ENCODE data around the gene THEMIS. TPM values are rescaled to one million over a fixed set of nuclear protein-coding genes. Genes with fewer than 3 reads are reported as not detected.

THEMIS gene
- total RNA-seq, 1 donor, result under 0.01 TPM

GRCh38 chr6:127794405-127794804 is 106.5 kb downstream of the THEMIS start:
- DNase-seq (ENCODE audit: insufficient read length, low spot score, missing footprints), result no peak
- Histone ChIP-seq H3K79me2 (ENCODE audit: insufficient read depth, low read length) (no peaks in the 10 kb centered on the region), H4K20me1 (ENCODE audit: insufficient read depth, low read length) (no peaks in the 10 kb centered on the region), H3K36me3 (ENCODE audit: insufficient read depth, low read length) (no peaks in the 10 kb centered on the region), H3K4me1 (ENCODE audit: insufficient read depth, low read length) (no peaks in the 10 kb centered on the region), H3K4me3 (ENCODE audit: insufficient read depth, low read length) (no peak overlapping the region), H3K27ac (ENCODE audit: low read depth, low read length) (no peak overlapping the region), H3K9me3 (ENCODE audit: low read depth, low read length) (no peaks in the 10 kb centered on the region), H2AFZ (ENCODE audit: low read length) (no peak overlapping the region), H3K27me3 (ENCODE audit: insufficient read depth, low read length) (no peaks in the 10 kb centered on the region), H3K4me2 (ENCODE audit: insufficient read depth, low read length) (no peak overlapping the region)
- TF ChIP-seq CTCF (IDR thresholded peaks at IDR 0.05; ENCODE audit: extremely low read depth, low read depth, low read length), result no peak

- TF ChIP-seq CTCF (IDR thresholded peaks at IDR 0.05; ENCODE audit: extremely low read depth, low read depth, low read length), result no peak
- Histone ChIP-seq H3K4me1 (ENCODE audit: insufficient read depth, low read length) (no peaks in the 10 kb centered on the region), H3K4me3 (ENCODE audit: insufficient read depth, low read length) (no peak overlapping the region), H3K27me3 (ENCODE audit: insufficient read depth, low read length) (no peaks in the 10 kb centered on the region), H3K27ac (ENCODE audit: low read depth, low read length) (no peak overlapping the region), H3K4me2 (ENCODE audit: insufficient read depth, low read length) (no peak overlapping the region), H4K20me1 (ENCODE audit: insufficient read depth, low read length) (no peaks in the 10 kb centered on the region), H3K79me2 (ENCODE audit: insufficient read depth, low read length) (no peaks in the 10 kb centered on the region), H2AFZ (ENCODE audit: low read length) (no peak overlapping the region), H3K36me3 (ENCODE audit: insufficient read depth, low read length) (no peaks in the 10 kb centered on the region), H3K9me3 (ENCODE audit: low read depth, low read length) (no peaks in the 10 kb centered on the region)
- no peak for DNase-seq (ENCODE audit: insufficient read length, low spot score, missing footprints)
Measured at GRCh38 chr6:127793396-127793795, 107.5 kb downstream of the THEMIS start.

- no peak overlapping the region for H3K4me2 ChIP-seq (ENCODE audit: insufficient read depth, low read length)
- no peaks in the 10 kb centered on the region for H3K9me3 ChIP-seq (ENCODE audit: low read depth, low read length)
- H3K27ac ChIP-seq (ENCODE audit: low read depth, low read length), result no peak overlapping the region
- H4K20me1 ChIP-seq (ENCODE audit: insufficient read depth, low read length), result no peaks in the 10 kb centered on the region
- no peak overlapping the region for H3K4me3 ChIP-seq (ENCODE audit: insufficient read depth, low read length)
- no peak for TF ChIP-seq CTCF (IDR thresholded peaks at IDR 0.05; ENCODE audit: extremely low read depth, low read depth, low read length)
- no peaks in the 10 kb centered on the region for H3K4me1 ChIP-seq (ENCODE audit: insufficient read depth, low read length)
- DNase-seq (ENCODE audit: insufficient read length, low spot score, missing footprints), result no peak
- no peaks in the 10 kb centered on the region for H3K79me2 ChIP-seq (ENCODE audit: insufficient read depth, low read length)
- H3K36me3 ChIP-seq (ENCODE audit: insufficient read depth, low read length), result no peaks in the 10 kb centered on the region
- no peak overlapping the region for H2AFZ ChIP-seq (ENCODE audit: low read length)
- no peaks in the 10 kb centered on the region for H3K27me3 ChIP-seq (ENCODE audit: insufficient read depth, low read length)
Measured at GRCh38 chr6:127792616-127793015, 108.2 kb downstream of the THEMIS start.

- no peak for DNase-seq (ENCODE audit: insufficient read length, low spot score, missing footprints)
- TF ChIP-seq CTCF (IDR thresholded peaks at IDR 0.05; ENCODE audit: extremely low read depth, low read depth, low read length), result no peak
Measured at GRCh38 chr6:127791779-127792528, 108.9 kb downstream of the THEMIS start.

More at GRCh38 chr6:127791779-127792528, 108.9 kb downstream of the THEMIS start:
- Histone ChIP-seq H3K27ac (ENCODE audit: low read depth, low read length) (no peak overlapping the region), H3K36me3 (ENCODE audit: insufficient read depth, low read length) (no peaks in the 10 kb centered on the region), H3K4me1 (ENCODE audit: insufficient read depth, low read length) (no peaks in the 10 kb centered on the region), H2AFZ (ENCODE audit: low read length) (no peak overlapping the region), H3K4me3 (ENCODE audit: insufficient read depth, low read length) (no peak overlapping the region), H4K20me1 (ENCODE audit: insufficient read depth, low read length) (no peaks in the 10 kb centered on the region), H3K79me2 (ENCODE audit: insufficient read depth, low read length) (no peaks in the 10 kb centered on the region), H3K4me2 (ENCODE audit: insufficient read depth, low read length) (no peak overlapping the region), H3K27me3 (ENCODE audit: insufficient read depth, low read length) (no peaks in the 10 kb centered on the region), H3K9me3 (ENCODE audit: low read depth, low read length) (no peaks in the 10 kb centered on the region)
